HEK293 (cell line): ENCODE measurements around the gene TBC1D8.

Experiments used
- CTCF ChIA-PET: fragments of 350-600 bp; formaldehyde crosslinking; extraction: SDS; loops from one replicate; lab custom pipeline; 2021; ENCODE audit warnings: antibody characterized with exemption; lab: Yijun Ruan, JAX
- POLR2A ChIA-PET: fragments of 300-600 bp; formaldehyde crosslinking; extraction: SDS; loops from one replicate; lab custom pipeline; 2020; ENCODE audit warnings: antibody characterized with exemption, inconsistent platforms; lab: Yijun Ruan, JAX
- H3K27ac ChIP-seq: fragments of 200-500 bp; sonication (Bioruptor generic); 2 replicates; pipeline ENCODE4 v1.5.1; 2014; ENCODE audit warnings: low read depth, low read length, control low read depth, inconsistent platforms; ENCODE audit errors: extremely low read depth
- H3K36me3 ChIP-seq, 2 experiments: fragments of 200-500 bp in 1 of 2; sonication (Bioruptor generic) in 1 of 2; 1 replicate in 1 of 2; 2 replicates in 1 of 2; pipeline ENCODE4 v1.5.1; 2014 to 2017; ENCODE audit warnings: inconsistent platforms in 2 of 2, low read length in 2 of 2; ENCODE audit not compliant: control insufficient read depth in 2 of 2, insufficient read depth in 1 of 2
- H3K4me1 ChIP-seq: fragments of 200-500 bp; sonication (Bioruptor generic); 2 replicates; pipeline ENCODE4 v1.5.1; 2014; ENCODE audit warnings: mild to moderate bottlenecking, low read length, inconsistent platforms; ENCODE audit not compliant: control insufficient read depth, insufficient read depth
- H3K4me3 ChIP-seq: 2 replicates; pipeline ENCODE4 v1.5.1; 2011; ENCODE audit warnings: low read depth, mild to moderate bottlenecking, control low read depth, low read length, moderate library complexity
- H3K9me3 ChIP-seq: fragments of 200-500 bp; sonication (Bioruptor generic); 2 replicates; pipeline ENCODE4 v1.5.1; 2014; ENCODE audit warnings: low read depth, low read length, inconsistent platforms; ENCODE audit not compliant: control insufficient read depth, insufficient read depth
- GLI2 ChIP-seq: fragments of 450-650 bp; formaldehyde crosslinking; IDR thresholded peaks from 2 replicates; pipeline ENCODE4; 2017; ENCODE audit warnings: missing biosample characterization, missing genetic modification characterization, low read depth, borderline replicate concordance
- IKZF3 ChIP-seq: fragments of 450-650 bp; IDR thresholded peaks from 2 replicates; pipeline ENCODE4 v1.5.0; 2018; ENCODE audit warnings: missing biosample characterization, mild to moderate bottlenecking, missing genetic modification characterization, moderate library complexity
- MEIS1 ChIP-seq: sonication (generic); formaldehyde crosslinking; IDR thresholded peaks from 2 replicates; pipeline ENCODE4 v1.8.1; 2022; ENCODE audit warnings: missing genetic modification reagents, mild to moderate bottlenecking, borderline replicate concordance
- MYNN ChIP-seq: fragments of 450-650 bp; formaldehyde crosslinking; IDR thresholded peaks from 2 replicates; pipeline ENCODE4 v1.5.1; 2016; ENCODE audit warnings: missing biosample characterization, missing genetic modification characterization, borderline replicate concordance
- SETDB1 ChIP-seq: IDR thresholded peaks from one replicate; pipeline ENCODE4 v1.6.1; 2017; ENCODE audit warnings: mild to moderate bottlenecking, low read length, moderate library complexity, mixed read lengths; ENCODE audit not compliant: insufficient read length
- SP7 ChIP-seq: fragments of 450-650 bp; formaldehyde crosslinking; IDR thresholded peaks from 2 replicates; pipeline ENCODE4 v1.5.1; 2016; ENCODE audit warnings: missing biosample characterization, missing genetic modification characterization
- ZBTB20 ChIP-seq: fragments of 450-650 bp; formaldehyde crosslinking; IDR thresholded peaks from 2 replicates; pipeline ENCODE4 v1.5.1; 2016; ENCODE audit warnings: missing biosample characterization, missing genetic modification characterization
- ZNF16 ChIP-seq: fragments of 450-650 bp; formaldehyde crosslinking; IDR thresholded peaks from 2 replicates; pipeline ENCODE4 v1.5.1; 2016; ENCODE audit warnings: low read depth, missing biosample characterization, missing genetic modification characterization
- ZNF48 ChIP-seq: fragments of 450-650 bp; formaldehyde crosslinking; IDR thresholded peaks from 2 replicates; pipeline ENCODE4 v1.5.1; 2016; ENCODE audit warnings: missing biosample characterization, missing genetic modification characterization
- ZNF549 ChIP-seq: fragments of 450-650 bp; IDR thresholded peaks from 2 replicates; pipeline ENCODE4 v1.5.1; 2018; ENCODE audit warnings: missing biosample characterization, missing genetic modification characterization, mild to moderate bottlenecking, inconsistent platforms, moderate library complexity
- ZNF623 ChIP-seq: fragments of 450-650 bp; formaldehyde crosslinking; IDR thresholded peaks from 2 replicates; pipeline ENCODE4 v1.5.1; 2016; ENCODE audit warnings: missing biosample characterization, missing genetic modification characterization
- TF ChIP-seq, protein P1 (sequence below): sonication (generic); formaldehyde crosslinking; IDR thresholded peaks from 2 replicates; pipeline ENCODE4 v1.8.1; 2022; ENCODE audit warnings: mild to moderate bottlenecking, moderate library complexity, missing genetic modification reagents
- TF ChIP-seq, protein P2 (sequence below): fragments of 450-650 bp; formaldehyde crosslinking; IDR thresholded peaks from 2 replicates; pipeline ENCODE4 v1.5.1; 2016; ENCODE audit warnings: missing biosample characterization, missing genetic modification characterization
- TF ChIP-seq, protein P3 (sequence below): fragments of 450-650 bp; formaldehyde crosslinking; IDR thresholded peaks from 2 replicates; pipeline ENCODE4 v1.5.1; 2016; ENCODE audit warnings: missing biosample characterization, missing genetic modification characterization
- TF ChIP-seq, protein P4 (sequence below): fragments of 450-650 bp; IDR thresholded peaks from 2 replicates; pipeline ENCODE4 v1.5.1; 2018; ENCODE audit warnings: missing biosample characterization, mild to moderate bottlenecking, missing genetic modification characterization
- TF ChIP-seq, protein P5 (sequence below): fragments of 450-650 bp; formaldehyde crosslinking; IDR thresholded peaks from 2 replicates; pipeline ENCODE4 v1.5.1; 2016; ENCODE audit warnings: missing biosample characterization, missing genetic modification characterization
- TF ChIP-seq, protein P6 (sequence below): fragments of 450-650 bp; formaldehyde crosslinking; IDR thresholded peaks from 2 replicates; pipeline ENCODE4 v1.5.1; 2016; ENCODE audit warnings: missing biosample characterization, missing genetic modification characterization, low read depth
- TF ChIP-seq, protein P7 (sequence below): fragments of 450-650 bp; formaldehyde crosslinking; IDR thresholded peaks from 2 replicates; pipeline ENCODE4 v1.5.1; 2016; ENCODE audit warnings: missing biosample characterization, missing genetic modification characterization
- TF ChIP-seq, protein P8 (sequence below): fragments of 450-650 bp; formaldehyde crosslinking; IDR thresholded peaks from 2 replicates; pipeline ENCODE4 v1.5.1; 2016; ENCODE audit warnings: missing biosample characterization, missing genetic modification characterization

The TBC1D8 gene

DNA sequence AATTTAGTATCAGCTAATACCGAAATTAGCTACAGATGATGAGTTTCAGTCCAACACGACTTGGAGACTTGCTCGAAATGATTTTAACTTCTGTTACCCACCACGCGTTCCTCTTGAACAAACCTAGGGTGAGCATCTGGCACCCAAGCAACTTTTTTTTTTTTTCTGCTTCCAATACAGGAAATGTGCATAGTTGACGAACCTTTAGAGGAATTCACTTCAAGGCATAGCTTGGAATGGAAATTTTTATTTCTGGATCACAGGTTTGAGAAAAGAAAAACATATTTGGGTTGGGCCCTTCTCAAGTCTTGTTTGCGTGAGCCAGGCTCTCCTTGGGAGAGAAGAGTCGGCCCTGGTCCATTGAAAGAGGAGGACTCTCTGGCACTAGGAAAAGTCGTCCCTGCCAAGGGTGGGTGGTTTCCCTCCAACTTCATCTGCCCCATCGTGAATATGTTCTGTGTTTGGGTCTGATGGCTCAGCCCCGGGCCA lies 186.5 kb downstream of the TBC1D8 start:
- no peak overlapping the region for H3K4me3 ChIP-seq
- TF ChIP-seq ZNF16 (tag by site-specific recombination), result no peak
- TF ChIP-seq, protein P1, sequence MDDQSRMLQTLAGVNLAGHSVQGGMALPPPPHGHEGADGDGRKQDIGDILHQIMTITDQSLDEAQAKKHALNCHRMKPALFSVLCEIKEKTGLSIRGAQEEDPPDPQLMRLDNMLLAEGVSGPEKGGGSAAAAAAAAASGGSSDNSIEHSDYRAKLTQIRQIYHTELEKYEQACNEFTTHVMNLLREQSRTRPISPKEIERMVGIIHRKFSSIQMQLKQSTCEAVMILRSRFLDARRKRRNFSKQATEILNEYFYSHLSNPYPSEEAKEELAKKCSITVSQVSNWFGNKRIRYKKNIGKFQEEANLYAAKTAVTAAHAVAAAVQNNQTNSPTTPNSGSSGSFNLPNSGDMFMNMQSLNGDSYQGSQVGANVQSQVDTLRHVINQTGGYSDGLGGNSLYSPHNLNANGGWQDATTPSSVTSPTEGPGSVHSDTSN (CRISPR knock-in tag), result no peak
- TF ChIP-seq, protein P2, sequence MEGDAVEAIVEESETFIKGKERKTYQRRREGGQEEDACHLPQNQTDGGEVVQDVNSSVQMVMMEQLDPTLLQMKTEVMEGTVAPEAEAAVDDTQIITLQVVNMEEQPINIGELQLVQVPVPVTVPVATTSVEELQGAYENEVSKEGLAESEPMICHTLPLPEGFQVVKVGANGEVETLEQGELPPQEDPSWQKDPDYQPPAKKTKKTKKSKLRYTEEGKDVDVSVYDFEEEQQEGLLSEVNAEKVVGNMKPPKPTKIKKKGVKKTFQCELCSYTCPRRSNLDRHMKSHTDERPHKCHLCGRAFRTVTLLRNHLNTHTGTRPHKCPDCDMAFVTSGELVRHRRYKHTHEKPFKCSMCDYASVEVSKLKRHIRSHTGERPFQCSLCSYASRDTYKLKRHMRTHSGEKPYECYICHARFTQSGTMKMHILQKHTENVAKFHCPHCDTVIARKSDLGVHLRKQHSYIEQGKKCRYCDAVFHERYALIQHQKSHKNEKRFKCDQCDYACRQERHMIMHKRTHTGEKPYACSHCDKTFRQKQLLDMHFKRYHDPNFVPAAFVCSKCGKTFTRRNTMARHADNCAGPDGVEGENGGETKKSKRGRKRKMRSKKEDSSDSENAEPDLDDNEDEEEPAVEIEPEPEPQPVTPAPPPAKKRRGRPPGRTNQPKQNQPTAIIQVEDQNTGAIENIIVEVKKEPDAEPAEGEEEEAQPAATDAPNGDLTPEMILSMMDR, result no peak
- TF ChIP-seq, protein P3, sequence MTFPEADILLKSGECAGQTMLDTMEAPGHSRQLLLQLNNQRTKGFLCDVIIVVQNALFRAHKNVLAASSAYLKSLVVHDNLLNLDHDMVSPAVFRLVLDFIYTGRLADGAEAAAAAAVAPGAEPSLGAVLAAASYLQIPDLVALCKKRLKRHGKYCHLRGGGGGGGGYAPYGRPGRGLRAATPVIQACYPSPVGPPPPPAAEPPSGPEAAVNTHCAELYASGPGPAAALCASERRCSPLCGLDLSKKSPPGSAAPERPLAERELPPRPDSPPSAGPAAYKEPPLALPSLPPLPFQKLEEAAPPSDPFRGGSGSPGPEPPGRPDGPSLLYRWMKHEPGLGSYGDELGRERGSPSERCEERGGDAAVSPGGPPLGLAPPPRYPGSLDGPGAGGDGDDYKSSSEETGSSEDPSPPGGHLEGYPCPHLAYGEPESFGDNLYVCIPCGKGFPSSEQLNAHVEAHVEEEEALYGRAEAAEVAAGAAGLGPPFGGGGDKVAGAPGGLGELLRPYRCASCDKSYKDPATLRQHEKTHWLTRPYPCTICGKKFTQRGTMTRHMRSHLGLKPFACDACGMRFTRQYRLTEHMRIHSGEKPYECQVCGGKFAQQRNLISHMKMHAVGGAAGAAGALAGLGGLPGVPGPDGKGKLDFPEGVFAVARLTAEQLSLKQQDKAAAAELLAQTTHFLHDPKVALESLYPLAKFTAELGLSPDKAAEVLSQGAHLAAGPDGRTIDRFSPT (tag by site-specific recombination), result no peak
- peaks cover 0 to 7% of the 10 kb centered on the region in 2 experiments; a peak in 2 of 3 replicates for H3K36me3 ChIP-seq
- no peaks in the 10 kb centered on the region for H3K4me1 ChIP-seq
- no peak overlapping the region for H3K27ac ChIP-seq
- POLR2A ChIA-PET, result no interaction called here
- H3K9me3 ChIP-seq, result no peaks in the 10 kb centered on the region
- CTCF ChIA-PET, result interaction anchor here (0.6 kb wide), 2 partner anchors 118 to 174 kb away, joined by 3 to 5 read pairs; no protein-coding TSS in a partner anchor

DNA sequence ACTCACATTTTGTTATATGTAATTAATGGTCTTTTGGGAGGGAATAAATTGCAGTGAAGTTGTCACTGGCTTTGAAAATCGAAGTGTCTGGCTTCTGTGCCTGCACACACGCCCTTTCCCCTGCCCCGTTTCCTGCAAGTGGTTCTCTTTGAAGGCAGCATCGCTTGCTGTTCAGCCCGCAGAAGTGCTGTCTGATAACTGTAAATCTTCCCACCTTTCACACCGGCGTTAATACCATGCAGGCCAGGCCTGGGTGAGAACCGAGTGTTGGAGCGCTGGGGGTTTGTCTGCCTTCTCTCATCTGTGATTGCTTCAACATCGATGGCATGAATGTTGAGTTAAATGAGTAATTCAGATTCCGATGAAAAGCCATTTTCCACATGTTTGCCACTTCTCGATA lies 187.0 kb downstream of the TBC1D8 start:
- H3K4me1 ChIP-seq, result no peaks in the 10 kb centered on the region
- ChIA-PET CTCF (interaction anchor here (0.6 kb wide), 1 partner anchor 174 kb away, joined by 3 read pairs; no protein-coding TSS in a partner anchor), POLR2A (no interaction called here)
- no peak overlapping the region for H3K27ac ChIP-seq
- peaks cover 0 to 4% of the 10 kb centered on the region in 2 experiments; a peak in 2 of 3 replicates for H3K36me3 ChIP-seq
- H3K9me3 ChIP-seq, result no peaks in the 10 kb centered on the region
- H3K4me3 ChIP-seq, result no peak overlapping the region
- TF ChIP-seq ZNF48, result no peak
- TF ChIP-seq SP7 (tag by site-specific recombination), result no peak
- no peak for TF ChIP-seq ZNF549 (tag by site-specific recombination)
- TF ChIP-seq, protein P4, sequence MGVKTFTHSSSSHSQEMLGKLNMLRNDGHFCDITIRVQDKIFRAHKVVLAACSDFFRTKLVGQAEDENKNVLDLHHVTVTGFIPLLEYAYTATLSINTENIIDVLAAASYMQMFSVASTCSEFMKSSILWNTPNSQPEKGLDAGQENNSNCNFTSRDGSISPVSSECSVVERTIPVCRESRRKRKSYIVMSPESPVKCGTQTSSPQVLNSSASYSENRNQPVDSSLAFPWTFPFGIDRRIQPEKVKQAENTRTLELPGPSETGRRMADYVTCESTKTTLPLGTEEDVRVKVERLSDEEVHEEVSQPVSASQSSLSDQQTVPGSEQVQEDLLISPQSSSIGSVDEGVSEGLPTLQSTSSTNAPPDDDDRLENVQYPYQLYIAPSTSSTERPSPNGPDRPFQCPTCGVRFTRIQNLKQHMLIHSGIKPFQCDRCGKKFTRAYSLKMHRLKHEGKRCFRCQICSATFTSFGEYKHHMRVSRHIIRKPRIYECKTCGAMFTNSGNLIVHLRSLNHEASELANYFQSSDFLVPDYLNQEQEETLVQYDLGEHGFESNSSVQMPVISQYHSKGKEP (tag by site-specific recombination), result no peak
- no peak for TF ChIP-seq SETDB1
- TF ChIP-seq ZNF623 (tag by site-specific recombination), result no peak
- TF ChIP-seq, protein P5, sequence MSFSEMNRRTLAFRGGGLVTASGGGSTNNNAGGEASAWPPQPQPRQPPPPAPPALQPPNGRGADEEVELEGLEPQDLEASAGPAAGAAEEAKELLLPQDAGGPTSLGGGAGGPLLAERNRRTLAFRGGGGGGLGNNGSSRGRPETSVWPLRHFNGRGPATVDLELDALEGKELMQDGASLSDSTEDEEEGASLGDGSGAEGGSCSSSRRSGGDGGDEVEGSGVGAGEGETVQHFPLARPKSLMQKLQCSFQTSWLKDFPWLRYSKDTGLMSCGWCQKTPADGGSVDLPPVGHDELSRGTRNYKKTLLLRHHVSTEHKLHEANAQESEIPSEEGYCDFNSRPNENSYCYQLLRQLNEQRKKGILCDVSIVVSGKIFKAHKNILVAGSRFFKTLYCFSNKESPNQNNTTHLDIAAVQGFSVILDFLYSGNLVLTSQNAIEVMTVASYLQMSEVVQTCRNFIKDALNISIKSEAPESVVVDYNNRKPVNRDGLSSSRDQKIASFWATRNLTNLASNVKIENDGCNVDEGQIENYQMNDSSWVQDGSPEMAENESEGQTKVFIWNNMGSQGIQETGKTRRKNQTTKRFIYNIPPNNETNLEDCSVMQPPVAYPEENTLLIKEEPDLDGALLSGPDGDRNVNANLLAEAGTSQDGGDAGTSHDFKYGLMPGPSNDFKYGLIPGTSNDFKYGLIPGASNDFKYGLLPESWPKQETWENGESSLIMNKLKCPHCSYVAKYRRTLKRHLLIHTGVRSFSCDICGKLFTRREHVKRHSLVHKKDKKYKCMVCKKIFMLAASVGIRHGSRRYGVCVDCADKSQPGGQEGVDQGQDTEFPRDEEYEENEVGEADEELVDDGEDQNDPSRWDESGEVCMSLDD (tag by site-specific recombination), result no peak
- no peak for TF ChIP-seq MYNN (tag by site-specific recombination)
- TF ChIP-seq MEIS1 (CRISPR knock-in tag), result no peak
- TF ChIP-seq IKZF3 (tag by site-specific recombination), result no peak
- TF ChIP-seq, protein P6, sequence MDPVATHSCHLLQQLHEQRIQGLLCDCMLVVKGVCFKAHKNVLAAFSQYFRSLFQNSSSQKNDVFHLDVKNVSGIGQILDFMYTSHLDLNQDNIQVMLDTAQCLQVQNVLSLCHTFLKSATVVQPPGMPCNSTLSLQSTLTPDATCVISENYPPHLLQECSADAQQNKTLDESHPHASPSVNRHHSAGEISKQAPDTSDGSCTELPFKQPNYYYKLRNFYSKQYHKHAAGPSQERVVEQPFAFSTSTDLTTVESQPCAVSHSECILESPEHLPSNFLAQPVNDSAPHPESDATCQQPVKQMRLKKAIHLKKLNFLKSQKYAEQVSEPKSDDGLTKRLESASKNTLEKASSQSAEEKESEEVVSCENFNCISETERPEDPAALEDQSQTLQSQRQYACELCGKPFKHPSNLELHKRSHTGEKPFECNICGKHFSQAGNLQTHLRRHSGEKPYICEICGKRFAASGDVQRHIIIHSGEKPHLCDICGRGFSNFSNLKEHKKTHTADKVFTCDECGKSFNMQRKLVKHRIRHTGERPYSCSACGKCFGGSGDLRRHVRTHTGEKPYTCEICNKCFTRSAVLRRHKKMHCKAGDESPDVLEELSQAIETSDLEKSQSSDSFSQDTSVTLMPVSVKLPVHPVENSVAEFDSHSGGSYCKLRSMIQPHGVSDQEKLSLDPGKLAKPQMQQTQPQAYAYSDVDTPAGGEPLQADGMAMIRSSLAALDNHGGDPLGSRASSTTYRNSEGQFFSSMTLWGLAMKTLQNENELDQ (tag by site-specific recombination), result no peak
- no peak for TF ChIP-seq GLI2 (tag by site-specific recombination)
- TF ChIP-seq, protein P7, sequence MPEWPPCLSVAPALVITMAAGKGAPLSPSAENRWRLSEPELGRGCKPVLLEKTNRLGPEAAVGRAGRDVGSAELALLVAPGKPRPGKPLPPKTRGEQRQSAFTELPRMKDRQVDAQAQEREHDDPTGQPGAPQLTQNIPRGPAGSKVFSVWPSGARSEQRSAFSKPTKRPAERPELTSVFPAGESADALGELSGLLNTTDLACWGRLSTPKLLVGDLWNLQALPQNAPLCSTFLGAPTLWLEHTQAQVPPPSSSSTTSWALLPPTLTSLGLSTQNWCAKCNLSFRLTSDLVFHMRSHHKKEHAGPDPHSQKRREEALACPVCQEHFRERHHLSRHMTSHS, result no peak
- no peak for TF ChIP-seq ZBTB20 (tag by site-specific recombination)
- TF ChIP-seq, protein P8, sequence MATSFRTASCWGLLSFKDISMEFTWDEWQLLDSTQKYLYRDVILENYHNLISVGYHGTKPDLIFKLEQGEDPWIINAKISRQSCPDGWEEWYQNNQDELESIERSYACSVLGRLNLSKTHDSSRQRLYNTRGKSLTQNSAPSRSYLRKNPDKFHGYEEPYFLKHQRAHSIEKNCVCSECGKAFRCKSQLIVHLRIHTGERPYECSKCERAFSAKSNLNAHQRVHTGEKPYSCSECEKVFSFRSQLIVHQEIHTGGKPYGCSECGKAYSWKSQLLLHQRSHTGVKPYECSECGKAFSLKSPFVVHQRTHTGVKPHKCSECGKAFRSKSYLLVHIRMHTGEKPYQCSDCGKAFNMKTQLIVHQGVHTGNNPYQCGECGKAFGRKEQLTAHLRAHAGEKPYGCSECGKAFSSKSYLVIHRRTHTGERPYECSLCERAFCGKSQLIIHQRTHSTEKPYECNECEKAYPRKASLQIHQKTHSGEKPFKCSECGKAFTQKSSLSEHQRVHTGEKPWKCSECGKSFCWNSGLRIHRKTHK, result no peak
